Epidermal melanocyte (primary cell): Measurements from ENCODE around the gene OSBPL9.
"Not testable (repeated sequence)": the region's sequence is repeated elsewhere in the genome, so short reads cannot be mapped to it uniquely, and the experiment has no call there.

Experiments
- DNase-seq: peaks from one replicate; pipeline ENCODE4 v3.0.0; 2011; ENCODE audit warnings: low spot score; ENCODE audit not compliant: insufficient read length

The OSBPL9 gene

GRCh38 chr1:51780927-51781326, 164.0 kb downstream of the OSBPL9 start:
- no peak for DNase-seq

DNA sequence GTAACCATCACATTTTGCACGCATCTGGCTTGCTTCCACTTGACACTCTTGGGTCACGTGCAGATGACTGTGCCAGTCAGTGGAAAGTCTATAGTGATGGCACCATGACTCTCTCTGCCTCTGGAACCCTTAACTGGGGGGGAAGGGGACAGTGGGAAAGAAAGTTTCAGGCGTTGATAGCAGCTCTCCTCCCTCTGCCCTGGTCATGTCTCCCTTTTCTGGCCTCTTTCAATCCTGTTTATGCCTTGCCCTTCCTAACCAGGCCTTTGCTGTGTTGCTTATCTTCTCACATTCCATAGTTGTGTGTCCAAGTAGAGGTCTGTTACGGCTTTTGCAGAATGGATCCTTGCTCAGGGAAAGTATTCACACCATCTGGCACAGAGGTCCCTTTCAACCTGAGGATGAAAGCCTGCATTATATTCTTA, 168.1 kb downstream of the OSBPL9 start:
- DNase-seq = no peak

DNA sequence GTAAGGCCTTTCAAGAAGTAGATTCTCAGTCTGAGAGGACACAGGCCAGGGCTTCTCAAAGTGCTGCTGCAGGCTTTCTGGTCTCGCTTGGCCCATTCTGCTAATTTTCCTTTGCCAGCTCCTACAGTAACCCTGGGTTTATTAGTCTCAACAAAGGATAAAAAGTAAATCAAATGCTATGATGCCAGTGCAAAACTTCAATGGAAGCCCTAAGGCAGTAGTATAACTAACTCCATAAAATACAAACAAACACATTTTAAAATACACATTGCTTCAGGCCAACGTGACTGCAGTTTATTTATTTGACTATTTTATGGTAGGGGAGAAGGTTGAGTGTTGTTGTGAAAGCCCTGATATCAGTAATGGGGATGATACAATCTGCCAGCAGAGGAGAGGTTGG, 172.0 kb downstream of the OSBPL9 start:
- DNase-seq = no peak

DNA sequence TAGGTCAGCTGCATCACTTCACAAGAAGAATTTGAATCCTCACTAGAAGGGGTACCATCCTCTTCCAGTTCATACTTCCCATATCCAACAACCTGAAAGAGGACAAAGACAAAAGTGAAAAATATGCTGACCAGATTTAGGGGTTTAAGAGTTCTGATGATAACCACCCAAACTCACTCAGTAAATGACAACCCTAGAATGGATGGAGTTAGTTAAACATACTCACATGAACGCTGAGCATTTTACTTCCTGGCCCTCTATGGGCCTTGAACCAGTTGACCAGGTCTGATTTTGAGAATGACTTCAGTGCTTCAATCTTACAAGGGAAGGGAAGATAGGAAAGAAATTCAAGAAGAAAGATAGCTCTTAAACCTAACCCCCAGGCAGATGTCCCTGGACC, 172.4 kb downstream of the OSBPL9 start:
- DNase-seq = no peak

- no peak for DNase-seq
Observed at GRCh38 chr1:51790385-51790784, 173.5 kb downstream of the OSBPL9 start.

DNA sequence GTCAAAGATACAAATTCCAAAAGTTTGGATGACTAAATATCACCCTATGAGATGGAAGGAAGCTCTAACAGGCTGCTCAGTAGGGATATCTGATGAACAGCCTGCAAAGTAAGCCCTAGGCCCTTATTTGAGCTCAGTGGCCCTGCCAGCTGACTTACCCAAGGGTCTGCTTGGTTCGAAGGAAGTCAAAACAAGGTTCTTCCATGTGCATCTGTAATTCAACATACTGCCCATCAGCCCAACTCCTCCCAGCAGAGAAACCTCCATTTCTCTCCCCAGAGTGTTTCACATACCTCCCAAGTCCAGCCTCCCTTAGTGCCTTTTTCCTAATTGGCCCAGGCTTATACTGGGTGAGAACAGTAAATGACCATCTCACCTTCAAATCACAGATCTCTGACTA, 175.0 kb downstream of the OSBPL9 start:
- no peak for DNase-seq

- no peak for DNase-seq
Observed at GRCh38 chr1:51792864-51793263, 176.0 kb downstream of the OSBPL9 start.

GRCh38 chr1:51794260-51794659, 177.4 kb downstream of the OSBPL9 start:
- DNase-seq = no peak

DNA sequence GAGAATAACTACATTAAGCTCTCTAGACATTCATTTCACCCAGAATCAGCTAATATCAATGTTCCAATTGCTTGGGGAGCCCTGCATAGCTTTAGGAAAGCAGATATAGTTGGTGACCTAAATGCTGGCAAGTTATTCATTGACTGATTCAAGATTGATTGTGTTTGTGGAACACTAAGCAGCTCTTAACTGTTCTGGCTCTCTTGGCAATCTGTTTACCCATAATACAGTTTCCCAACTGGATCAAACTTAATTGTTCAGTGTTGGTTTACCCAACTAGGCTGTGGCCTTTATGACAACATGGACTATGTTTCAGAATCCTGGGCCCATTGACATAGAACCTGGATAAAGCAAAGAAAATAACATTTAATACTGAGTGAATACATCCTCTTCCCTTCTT, 178.0 kb downstream of the OSBPL9 start:
- DNase-seq = no peak

GRCh38 chr1:51799372-51799771, 182.5 kb downstream of the OSBPL9 start:
- no peak for DNase-seq

DNA sequence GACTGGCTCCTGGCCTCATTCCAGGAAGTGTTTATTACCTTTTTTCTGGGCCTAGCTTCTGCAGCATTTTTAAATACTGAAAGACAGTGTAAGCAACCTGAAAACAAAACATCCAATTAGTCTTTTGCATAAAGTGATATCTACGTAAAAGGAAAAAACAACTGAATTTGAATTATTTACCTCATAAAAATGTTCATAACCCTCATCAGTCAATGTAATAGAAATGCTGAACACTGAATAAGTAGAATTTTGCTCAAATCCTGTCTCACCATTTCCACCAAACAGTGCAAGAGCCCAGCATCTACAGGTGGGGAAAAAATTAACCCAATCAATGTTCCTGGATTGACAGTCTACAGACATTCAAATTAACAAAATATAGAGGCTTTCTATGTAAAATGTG, 197.6 kb downstream of the OSBPL9 start:
- no peak for DNase-seq

DNA sequence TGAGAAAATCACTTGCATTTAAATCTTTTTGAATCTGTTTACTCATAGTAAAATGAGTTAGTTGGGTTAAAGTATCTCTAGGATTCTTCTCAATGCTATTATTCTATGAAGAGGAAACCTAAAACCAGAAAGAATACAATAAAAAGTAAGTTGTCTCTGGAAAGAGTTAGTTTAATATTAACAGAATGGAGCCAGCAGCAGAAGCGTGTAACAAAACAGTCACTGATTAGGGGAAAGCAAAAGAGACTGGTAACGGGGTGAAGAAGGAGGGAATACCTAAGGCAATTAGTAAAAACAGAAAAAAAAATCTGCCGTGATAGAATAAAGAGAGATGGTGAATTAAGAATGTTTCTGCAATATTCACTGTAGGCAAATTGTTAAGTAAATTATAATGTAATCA, 201.6 kb downstream of the OSBPL9 start:
- no peak for DNase-seq

DNA sequence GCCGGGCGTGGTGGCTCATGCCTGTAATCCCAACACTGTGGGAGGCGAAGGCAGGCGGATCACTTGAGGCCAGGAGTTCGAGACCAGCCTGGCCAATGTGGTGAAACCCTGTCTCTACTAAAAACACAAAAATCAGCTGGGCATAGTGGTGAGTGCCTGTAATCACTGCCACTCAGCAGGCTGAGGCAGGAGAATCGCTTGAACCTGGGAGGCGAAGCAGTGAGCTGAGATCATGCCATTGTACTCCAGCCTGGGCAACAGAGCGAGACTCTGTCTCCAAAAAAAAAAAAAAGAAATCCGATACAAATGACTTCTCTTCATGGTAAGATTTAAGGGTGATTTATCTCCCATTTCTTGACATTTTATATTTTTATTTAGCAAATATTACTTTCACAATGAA, 202.1 kb downstream of the OSBPL9 start:
- DNase-seq = not testable (repeated sequence)

DNA sequence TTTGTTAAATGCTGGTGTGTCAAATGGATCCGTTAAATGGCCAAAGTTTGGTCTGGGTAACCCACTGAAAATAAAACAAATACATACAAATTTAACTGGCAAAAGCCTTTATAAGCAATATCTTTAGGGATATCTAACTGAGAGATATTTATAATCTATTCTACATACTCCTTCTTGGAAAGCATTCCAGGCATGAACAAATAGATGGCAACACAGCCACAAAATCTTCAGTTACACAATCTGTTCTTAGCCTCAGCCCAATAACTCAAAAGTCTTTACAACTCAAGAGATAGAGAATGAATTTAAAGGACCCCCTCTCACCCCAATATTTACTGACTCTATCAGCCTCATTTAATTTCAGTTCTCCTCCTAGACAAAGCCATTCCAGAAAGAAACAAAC, 202.9 kb downstream of the OSBPL9 start:
- no peak for DNase-seq

DNA sequence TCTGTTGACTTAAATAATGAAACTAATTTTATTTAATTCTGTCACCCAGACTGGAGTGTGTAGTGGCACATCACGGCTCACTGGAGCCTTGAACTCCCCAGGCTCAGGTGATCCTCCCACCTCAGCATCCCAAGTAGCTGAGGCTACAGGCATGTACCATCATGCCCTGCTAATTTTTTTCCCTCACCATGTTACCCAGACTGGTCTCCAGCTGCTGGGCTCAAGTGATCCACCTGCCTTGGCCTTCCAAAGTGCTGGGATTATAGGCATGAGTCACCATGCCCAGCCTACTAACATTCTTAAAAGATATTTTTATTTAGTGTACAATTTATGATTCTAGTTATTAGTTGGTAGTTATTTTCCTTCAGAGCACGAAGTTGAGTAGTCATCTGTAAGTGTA, 212.2 kb downstream of the OSBPL9 start:
- DNase-seq = no peak

DNA sequence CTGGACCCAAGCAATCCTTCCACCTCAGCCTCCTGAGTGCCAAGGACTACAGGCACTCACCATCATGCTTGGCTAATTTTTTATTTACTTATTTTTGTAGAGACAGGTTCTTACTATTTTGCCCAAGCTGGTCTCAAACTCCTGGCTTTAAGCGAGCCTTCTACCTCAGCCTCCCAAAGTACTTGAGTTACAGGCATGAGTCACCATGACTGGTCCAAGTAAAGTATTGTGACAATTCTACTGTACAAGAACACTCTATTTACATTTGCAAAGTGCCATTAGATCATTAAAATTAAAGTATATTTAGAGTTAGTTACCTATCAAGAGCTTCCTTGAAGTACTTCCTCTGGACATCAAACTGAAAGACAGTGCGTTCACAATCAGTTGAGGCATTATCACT, 216.8 kb downstream of the OSBPL9 start:
- no peak for DNase-seq

- no peak for DNase-seq
Observed at GRCh38 chr1:51837243-51837642, 220.4 kb downstream of the OSBPL9 start.
